Measurements from ENCODE around the gene TFIP11.

The TFIP11 gene

GRCh38 chr22:26484360-26484706, 27.9 kb downstream of the TFIP11 start:
- no peak for TF ChIP-seq CTCF (IDR thresholded peaks at IDR 0.05; ENCODE audit: borderline replicate concordance, insufficient read depth, low read depth, low read length)
- peak overlapping the region; percentile 75 for H3K4me3 ChIP-seq (ENCODE audit: low read depth, low read length)

- no peak for TF ChIP-seq CTCF (IDR thresholded peaks at IDR 0.05; ENCODE audit: borderline replicate concordance, insufficient read depth, low read depth, low read length)
- peak within 1 kb of the TSS; percentile 75 for H3K4me3 ChIP-seq (ENCODE audit: low read depth, low read length)
Observed at GRCh38 chr22:26483439-26484359, 28.6 kb downstream of the TFIP11 start, which contains the start of the genes HPS4 and SRRD. Gene HPS4 (minus strand): TSS chr22:26483783. CDS start chr22:26481762, 2,021 bp downstream. Gene SRRD (plus strand): TSS chr22:26483877. CDS start chr22:26483891, 14 bp downstream.

GRCh38 chr22:26483043-26483438, 29.2 kb downstream of the TFIP11 start:
- H3K4me3 ChIP-seq (ENCODE audit: low read depth, low read length), result peak overlapping the region; percentile 75
- TF ChIP-seq CTCF (IDR thresholded peaks at IDR 0.05; ENCODE audit: borderline replicate concordance, insufficient read depth, low read depth, low read length), result no peak

GRCh38 chr22:26482161-26482560, 30.1 kb downstream of the TFIP11 start:
- no peak for TF ChIP-seq CTCF (IDR thresholded peaks at IDR 0.05; ENCODE audit: borderline replicate concordance, insufficient read depth, low read depth, low read length)
- no peak overlapping the region for H3K4me3 ChIP-seq (ENCODE audit: low read depth, low read length)

- no peak for TF ChIP-seq CTCF (IDR thresholded peaks at IDR 0.05; ENCODE audit: borderline replicate concordance, insufficient read depth, low read depth, low read length)
- no peak overlapping the region for H3K4me3 ChIP-seq (ENCODE audit: low read depth, low read length)
Observed at GRCh38 chr22:26481694-26482093, 30.6 kb downstream of the TFIP11 start.

GRCh38 chr22:26481112-26481693, 31.1 kb downstream of the TFIP11 start:
- no peak for TF ChIP-seq CTCF (IDR thresholded peaks at IDR 0.05; ENCODE audit: borderline replicate concordance, insufficient read depth, low read depth, low read length)
- no peak overlapping the region for H3K4me3 ChIP-seq (ENCODE audit: low read depth, low read length)

GRCh38 chr22:26480611-26480932, 31.7 kb downstream of the TFIP11 start:
- H3K4me3 ChIP-seq (ENCODE audit: low read depth, low read length), result no peak overlapping the region
- no peak for TF ChIP-seq CTCF (IDR thresholded peaks at IDR 0.05; ENCODE audit: borderline replicate concordance, insufficient read depth, low read depth, low read length)

Data from GM12875 (cell line).